ENCODE measurements around the gene SMARCE1. TPM values are rescaled to one million over a fixed set of nuclear protein-coding genes. Genes with fewer than 3 reads are reported as not detected.
"Not testable (repeated sequence)": the region's sequence is repeated elsewhere in the genome, so short reads cannot be mapped to it uniquely, and the experiment has no call there.

The SMARCE1 gene
- polyA plus RNA-seq, 1 donor from 2014 or later: 248 TPM

- Histone ChIP-seq H3K79me2 (replicated peaks; ENCODE audit: insufficient read depth, low read length) (no peaks in the 10 kb centered on the region), H3K27me3 (ENCODE audit: insufficient read depth, low read depth, low read length) (no peaks in the 10 kb centered on the region), H3F3A (ENCODE audit: insufficient read depth, low read length, poor library complexity, severe bottlenecking) (no peaks in the 10 kb centered on the region), H3K9me3 (ENCODE audit: low read length) (no peaks in the 10 kb centered on the region), H3K9ac (ENCODE audit: low read length) (no peak overlapping the region), H4K20me1 (ENCODE audit: insufficient read depth) (no peaks in the 10 kb centered on the region), H3K9me2 (ENCODE audit: insufficient read depth, low read length) (no peaks in the 10 kb centered on the region), H2AFZ (ENCODE audit: low read depth, low read length) (no peak overlapping the region), H3K27ac (ENCODE audit: low read length) (no peak overlapping the region), H3K4me3 (ENCODE audit: low read length) (no peak overlapping the region), H3K36me3 (ENCODE audit: insufficient read depth, low read length) (no peaks in the 10 kb centered on the region), H3K4me2 (ENCODE audit: low read length) (no peak overlapping the region)
- TF ChIP-seq EP300 (conservative IDR thresholded peaks at IDR 0.05; ENCODE audit: poor library complexity, severe bottlenecking) (no peak), CTCF (IDR thresholded peaks at IDR 0.05; ENCODE audit: poor library complexity, severe bottlenecking) (no peak), MXI1 (conservative IDR thresholded peaks at IDR 0.05; ENCODE audit: poor library complexity, severe bottlenecking) (no peak), SMC3 (conservative IDR thresholded peaks at IDR 0.05; ENCODE audit: poor library complexity) (no peak), TAF1 (IDR thresholded peaks at IDR 0.05; ENCODE audit: low read depth) (no peak), POLR2AphosphoS5 (IDR thresholded peaks at IDR 0.05) (no peak), RAD21 (conservative IDR thresholded peaks at IDR 0.05) (no peak)
- TF ChIP-seq, protein P1, sequence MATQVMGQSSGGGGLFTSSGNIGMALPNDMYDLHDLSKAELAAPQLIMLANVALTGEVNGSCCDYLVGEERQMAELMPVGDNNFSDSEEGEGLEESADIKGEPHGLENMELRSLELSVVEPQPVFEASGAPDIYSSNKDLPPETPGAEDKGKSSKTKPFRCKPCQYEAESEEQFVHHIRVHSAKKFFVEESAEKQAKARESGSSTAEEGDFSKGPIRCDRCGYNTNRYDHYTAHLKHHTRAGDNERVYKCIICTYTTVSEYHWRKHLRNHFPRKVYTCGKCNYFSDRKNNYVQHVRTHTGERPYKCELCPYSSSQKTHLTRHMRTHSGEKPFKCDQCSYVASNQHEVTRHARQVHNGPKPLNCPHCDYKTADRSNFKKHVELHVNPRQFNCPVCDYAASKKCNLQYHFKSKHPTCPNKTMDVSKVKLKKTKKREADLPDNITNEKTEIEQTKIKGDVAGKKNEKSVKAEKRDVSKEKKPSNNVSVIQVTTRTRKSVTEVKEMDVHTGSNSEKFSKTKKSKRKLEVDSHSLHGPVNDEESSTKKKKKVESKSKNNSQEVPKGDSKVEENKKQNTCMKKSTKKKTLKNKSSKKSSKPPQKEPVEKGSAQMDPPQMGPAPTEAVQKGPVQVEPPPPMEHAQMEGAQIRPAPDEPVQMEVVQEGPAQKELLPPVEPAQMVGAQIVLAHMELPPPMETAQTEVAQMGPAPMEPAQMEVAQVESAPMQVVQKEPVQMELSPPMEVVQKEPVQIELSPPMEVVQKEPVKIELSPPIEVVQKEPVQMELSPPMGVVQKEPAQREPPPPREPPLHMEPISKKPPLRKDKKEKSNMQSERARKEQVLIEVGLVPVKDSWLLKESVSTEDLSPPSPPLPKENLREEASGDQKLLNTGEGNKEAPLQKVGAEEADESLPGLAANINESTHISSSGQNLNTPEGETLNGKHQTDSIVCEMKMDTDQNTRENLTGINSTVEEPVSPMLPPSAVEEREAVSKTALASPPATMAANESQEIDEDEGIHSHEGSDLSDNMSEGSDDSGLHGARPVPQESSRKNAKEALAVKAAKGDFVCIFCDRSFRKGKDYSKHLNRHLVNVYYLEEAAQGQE (IDR thresholded peaks at IDR 0.05; ENCODE audit: borderline replicate concordance): no peak
Measured at GRCh38 chr17:40590742-40591141, 56.9 kb downstream of the SMARCE1 start.

GRCh38 chr17:40588552-40588951, 59.1 kb downstream of the SMARCE1 start:
- Histone ChIP-seq H3K36me3 (ENCODE audit: insufficient read depth, low read length) (no peaks in the 10 kb centered on the region), H3K9me2 (ENCODE audit: insufficient read depth, low read length) (no peaks in the 10 kb centered on the region), H3K9me3 (ENCODE audit: low read length) (no peaks in the 10 kb centered on the region), H3K79me2 (replicated peaks; ENCODE audit: insufficient read depth, low read length) (no peaks in the 10 kb centered on the region), H2AFZ (ENCODE audit: low read depth, low read length) (no peak overlapping the region), H3K27ac (ENCODE audit: low read length) (no peak overlapping the region), H3K27me3 (ENCODE audit: insufficient read depth, low read depth, low read length) (no peaks in the 10 kb centered on the region), H4K20me1 (ENCODE audit: insufficient read depth) (no peaks in the 10 kb centered on the region), H3K4me3 (ENCODE audit: low read length) (no peak overlapping the region), H3F3A (ENCODE audit: insufficient read depth, low read length, poor library complexity, severe bottlenecking) (no peaks in the 10 kb centered on the region), H3K9ac (ENCODE audit: low read length) (no peak overlapping the region), H3K4me2 (ENCODE audit: low read length) (no peak overlapping the region)
- TF ChIP-seq RAD21 (conservative IDR thresholded peaks at IDR 0.05) (no peak), EP300 (conservative IDR thresholded peaks at IDR 0.05; ENCODE audit: poor library complexity, severe bottlenecking) (no peak), POLR2AphosphoS5 (IDR thresholded peaks at IDR 0.05) (no peak), MXI1 (conservative IDR thresholded peaks at IDR 0.05; ENCODE audit: poor library complexity, severe bottlenecking) (no peak), SMC3 (conservative IDR thresholded peaks at IDR 0.05; ENCODE audit: poor library complexity) (no peak), TAF1 (IDR thresholded peaks at IDR 0.05; ENCODE audit: low read depth) (no peak), EZH2 (IDR thresholded peaks at IDR 0.05; ENCODE audit: borderline replicate concordance, insufficient read depth, low read length, poor library complexity, severe bottlenecking) (no peak), CTCF (IDR thresholded peaks at IDR 0.05; ENCODE audit: poor library complexity, severe bottlenecking) (no peak)
- TF ChIP-seq, protein P1 (IDR thresholded peaks at IDR 0.05; ENCODE audit: borderline replicate concordance): no peak

DNA sequence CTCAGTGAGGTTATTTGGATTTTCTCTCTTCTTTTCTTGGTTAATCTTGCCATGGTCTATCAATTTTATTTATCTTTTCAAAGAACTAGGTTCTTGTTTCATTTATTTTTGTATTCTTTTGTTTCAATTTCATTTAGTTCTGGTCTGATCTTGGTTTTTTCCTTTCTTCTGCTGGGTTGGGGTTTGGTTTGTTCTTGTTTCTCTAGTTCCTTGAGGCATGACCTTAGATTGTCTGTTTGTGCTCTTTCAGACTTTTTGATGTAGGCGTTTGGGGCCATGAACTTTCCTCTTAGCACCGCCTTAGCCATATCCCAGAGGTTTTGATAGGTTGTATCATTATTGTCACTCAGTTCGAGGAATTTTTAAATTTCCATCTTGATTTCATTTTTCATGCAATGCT, 61.4 kb downstream of the SMARCE1 start:
- not testable (repeated sequence) for H3F3A ChIP-seq (ENCODE audit: insufficient read depth, low read length, poor library complexity, severe bottlenecking); H3K4me3 ChIP-seq (ENCODE audit: low read length); H3K27ac ChIP-seq (ENCODE audit: low read length); H3K27me3 ChIP-seq (ENCODE audit: insufficient read depth, low read depth, low read length); H3K9me2 ChIP-seq (ENCODE audit: insufficient read depth, low read length); H2AFZ ChIP-seq (ENCODE audit: low read depth, low read length); H3K79me2 ChIP-seq (replicated peaks; ENCODE audit: insufficient read depth, low read length); H3K4me2 ChIP-seq (ENCODE audit: low read length); H3K9ac ChIP-seq (ENCODE audit: low read length); H4K20me1 ChIP-seq (ENCODE audit: insufficient read depth); H3K36me3 ChIP-seq (ENCODE audit: insufficient read depth, low read length); H3K9me3 ChIP-seq (ENCODE audit: low read length)
